ENCODE results near the gene WDR89.

- TF ChIP-seq OSR1 (CRISPR knock-in tag; IDR thresholded peaks at IDR 0.05) (no peak), TCF4 (CRISPR knock-in tag; IDR thresholded peaks at IDR 0.05; ENCODE audit: borderline replicate concordance) (no peak), ZFP3 (CRISPR knock-in tag; IDR thresholded peaks at IDR 0.05) (no peak), PPARA (CRISPR knock-in tag; IDR thresholded peaks at IDR 0.05; ENCODE audit: borderline replicate concordance) (no peak), BACH2 (CRISPR knock-in tag; IDR thresholded peaks at IDR 0.05; ENCODE audit: borderline replicate concordance) (no peak), TOX (CRISPR knock-in tag; IDR thresholded peaks at IDR 0.05; ENCODE audit: borderline replicate concordance) (no peak), POU6F1 (CRISPR knock-in tag; IDR thresholded peaks at IDR 0.05; ENCODE audit: borderline replicate concordance, low read depth) (no peak), GLIS3 (CRISPR knock-in tag; IDR thresholded peaks at IDR 0.05) (no peak), ISL1 (CRISPR knock-in tag; IDR thresholded peaks at IDR 0.05) (no peak), ARNTL (CRISPR knock-in tag; IDR thresholded peaks at IDR 0.05; ENCODE audit: borderline replicate concordance, low read depth) (no peak)
Measured at GRCh38 chr14:63638493-63638892, 3.2 kb downstream of the WDR89 start.
